ENCODE results near the gene KIF1C. TPM values are rescaled to one million over a fixed set of nuclear protein-coding genes. Genes with fewer than 3 reads are reported as not detected.

The KIF1C gene
- total RNA-seq, 1 donor from 2014 or later, result 94.0 TPM

GRCh38 chr17:4998732-4999429 lies 1.1 kb downstream of the KIF1C start:
- H3K27ac ChIP-seq, result peak overlapping the region; percentile 94 to 95
- TF ChIP-seq, protein P1, sequence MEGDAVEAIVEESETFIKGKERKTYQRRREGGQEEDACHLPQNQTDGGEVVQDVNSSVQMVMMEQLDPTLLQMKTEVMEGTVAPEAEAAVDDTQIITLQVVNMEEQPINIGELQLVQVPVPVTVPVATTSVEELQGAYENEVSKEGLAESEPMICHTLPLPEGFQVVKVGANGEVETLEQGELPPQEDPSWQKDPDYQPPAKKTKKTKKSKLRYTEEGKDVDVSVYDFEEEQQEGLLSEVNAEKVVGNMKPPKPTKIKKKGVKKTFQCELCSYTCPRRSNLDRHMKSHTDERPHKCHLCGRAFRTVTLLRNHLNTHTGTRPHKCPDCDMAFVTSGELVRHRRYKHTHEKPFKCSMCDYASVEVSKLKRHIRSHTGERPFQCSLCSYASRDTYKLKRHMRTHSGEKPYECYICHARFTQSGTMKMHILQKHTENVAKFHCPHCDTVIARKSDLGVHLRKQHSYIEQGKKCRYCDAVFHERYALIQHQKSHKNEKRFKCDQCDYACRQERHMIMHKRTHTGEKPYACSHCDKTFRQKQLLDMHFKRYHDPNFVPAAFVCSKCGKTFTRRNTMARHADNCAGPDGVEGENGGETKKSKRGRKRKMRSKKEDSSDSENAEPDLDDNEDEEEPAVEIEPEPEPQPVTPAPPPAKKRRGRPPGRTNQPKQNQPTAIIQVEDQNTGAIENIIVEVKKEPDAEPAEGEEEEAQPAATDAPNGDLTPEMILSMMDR (IDR thresholded peaks at IDR 0.05), result no peak
- peak overlapping the region; percentile 80 to 99 for H3K4me3 ChIP-seq
- intact Hi-C loops (cut with DNase I), result no loop called here
- H3K36me3 ChIP-seq, result peaks cover 29 to 33% of the 10 kb centered on the region in 2 donors
- DNase-seq (ENCODE audit: low spot score in 2 of 2), result no peak
- H3K9me3 ChIP-seq, result no peaks in the 10 kb centered on the region
- no peaks in the 10 kb centered on the region for H3K27me3 ChIP-seq
- H3K4me1 ChIP-seq, result peaks cover 6 to 17% of the 10 kb centered on the region in 2 donors

DNA sequence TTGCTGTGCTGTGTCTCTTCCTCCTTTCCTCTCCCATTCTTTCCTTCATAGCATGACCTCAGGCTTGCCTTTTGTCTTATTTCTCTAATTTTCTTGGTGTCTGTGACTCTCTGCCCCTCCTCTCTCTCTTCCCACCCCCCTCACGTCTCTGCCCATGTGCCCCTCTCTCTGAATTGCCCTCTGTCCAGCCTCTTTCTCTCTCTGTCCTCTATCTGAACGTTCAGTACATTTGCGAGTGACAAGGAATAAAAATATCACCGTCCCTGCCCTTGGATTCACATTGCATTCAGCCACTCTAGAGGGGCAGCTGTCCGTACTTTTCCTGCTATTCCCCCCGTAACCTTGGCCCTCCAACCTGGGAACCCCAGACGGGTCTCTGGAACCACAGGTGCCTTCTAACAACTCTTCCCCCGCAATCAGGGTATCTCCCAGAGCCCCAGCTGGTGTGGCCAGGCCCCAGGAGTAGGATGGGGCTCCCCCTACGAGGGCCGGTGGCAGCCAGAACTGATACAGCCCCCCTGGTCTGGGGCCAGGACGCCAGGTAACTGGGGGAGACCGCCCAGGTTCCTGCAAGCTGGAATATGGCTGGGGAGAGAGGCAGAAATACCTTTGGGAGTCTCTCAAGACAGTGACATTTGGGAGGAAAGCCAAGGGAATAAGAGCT lies 1.8 kb downstream of the KIF1C start:
- Histone ChIP-seq H3K27ac (peak overlapping the region; percentile 94 to 95), H3K4me3 (peak overlapping the region; percentile 80 to 99), H3K36me3 (peaks cover 35 to 39% of the 10 kb centered on the region in 2 donors), H3K4me1 (peaks cover 6 to 17% of the 10 kb centered on the region in 2 donors), H3K9me3 (no peaks in the 10 kb centered on the region), H3K27me3 (no peaks in the 10 kb centered on the region)
- intact Hi-C loops (cut with DNase I), result no loop called here
- DNase-seq (ENCODE audit: low spot score in 2 of 2), result no peak
- TF ChIP-seq, protein P1 (IDR thresholded peaks at IDR 0.05), result no peak

GRCh38 chr17:5000237-5000639 lies 2.5 kb downstream of the KIF1C start:
- no peaks in the 10 kb centered on the region for H3K27me3 ChIP-seq
- H3K27ac ChIP-seq, result peak overlapping the region; percentile 94 to 95
- H3K4me3 ChIP-seq, result peak overlapping the region; percentile 80 to 99
- DNase-seq (ENCODE audit: low spot score in 2 of 2), result peak; percentile 63 to 92
- no peaks in the 10 kb centered on the region for H3K9me3 ChIP-seq
- intact Hi-C loops (cut with DNase I), result no loop called here
- TF ChIP-seq, protein P1 (IDR thresholded peaks at IDR 0.05), result no peak
- H3K36me3 ChIP-seq, result peaks cover 42 to 46% of the 10 kb centered on the region in 2 donors
- H3K4me1 ChIP-seq, result peaks cover 6 to 17% of the 10 kb centered on the region in 2 donors

- no peak overlapping the region for H3K4me3 ChIP-seq
- TF ChIP-seq, protein P1 (IDR thresholded peaks at IDR 0.05), result no peak
- H3K27ac ChIP-seq, result no peak overlapping the region
- H3K9me3 ChIP-seq, result no peaks in the 10 kb centered on the region
- H3K4me1 ChIP-seq, result peaks cover 6 to 17% of the 10 kb centered on the region in 2 donors
- intact Hi-C loops (cut with DNase I), result no loop called here
- peaks cover 62 to 66% of the 10 kb centered on the region in 2 donors for H3K36me3 ChIP-seq
- no peaks in the 10 kb centered on the region for H3K27me3 ChIP-seq
- no peak for DNase-seq (ENCODE audit: low spot score in 2 of 2)
Observed at GRCh38 chr17:5002121-5002788, 4.5 kb downstream of the KIF1C start.

GRCh38 chr17:5003214-5003867 lies 5.6 kb downstream of the KIF1C start:
- peaks cover 6 to 17% of the 10 kb centered on the region in 2 donors for H3K4me1 ChIP-seq
- DNase-seq (ENCODE audit: low spot score in 2 of 2), result no peak
- H3K36me3 ChIP-seq, result peaks cover 73 to 77% of the 10 kb centered on the region in 2 donors
- intact Hi-C loops (cut with DNase I), result no loop called here
- no peak overlapping the region for H3K27ac ChIP-seq
- no peaks in the 10 kb centered on the region for H3K27me3 ChIP-seq
- H3K4me3 ChIP-seq, result no peak overlapping the region
- TF ChIP-seq, protein P1 (IDR thresholded peaks at IDR 0.05), result no peak
- H3K9me3 ChIP-seq, result no peaks in the 10 kb centered on the region

Data from ascending aorta (tissue), 2 donors.